Measurements from ENCODE around the gene APOB.

Gene APOB

DNA sequence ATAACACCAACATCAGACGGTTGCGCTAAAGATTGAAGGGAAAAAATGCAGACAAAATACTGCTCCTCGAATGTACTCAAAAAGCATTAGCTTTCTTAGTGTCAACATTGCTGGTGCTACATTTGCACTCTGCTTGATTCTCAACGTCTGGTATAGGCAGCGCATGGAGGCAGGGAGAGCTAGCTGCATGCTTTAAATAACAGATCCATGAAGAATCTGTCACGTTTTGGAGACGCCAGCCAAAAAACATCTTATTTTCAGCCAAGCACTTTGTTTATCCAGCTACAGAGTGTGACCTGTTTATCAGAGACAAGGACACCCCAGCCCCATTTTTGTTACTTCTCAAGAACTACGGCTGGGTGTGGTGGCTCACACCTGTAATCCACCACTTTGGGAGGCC is 59.5 kb downstream of the APOB start:
- no peak for DNase-seq (ENCODE audit: low read depth in 2 of 2)

DNA sequence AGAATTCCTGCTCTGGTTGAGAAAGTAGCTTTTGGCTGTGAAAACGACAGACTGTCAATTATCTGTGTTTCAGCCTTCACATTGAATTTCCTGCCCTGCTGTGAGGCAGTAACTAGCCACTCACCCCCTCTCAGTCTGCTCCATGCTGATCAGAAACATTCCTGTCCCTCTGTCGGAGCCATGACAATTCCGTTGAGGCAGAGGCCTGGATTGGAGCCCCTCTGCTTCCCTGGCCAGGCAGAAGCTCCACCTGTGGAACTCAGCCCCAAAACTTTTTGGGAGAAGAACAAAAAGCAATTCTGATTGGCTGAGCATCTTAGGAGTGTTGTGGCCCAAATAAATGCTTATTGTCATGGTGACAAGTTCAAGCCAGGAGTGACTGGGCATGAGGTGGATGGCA is 60.0 kb downstream of the APOB start:
- no peak for DNase-seq (ENCODE audit: low read depth in 2 of 2)

DNA sequence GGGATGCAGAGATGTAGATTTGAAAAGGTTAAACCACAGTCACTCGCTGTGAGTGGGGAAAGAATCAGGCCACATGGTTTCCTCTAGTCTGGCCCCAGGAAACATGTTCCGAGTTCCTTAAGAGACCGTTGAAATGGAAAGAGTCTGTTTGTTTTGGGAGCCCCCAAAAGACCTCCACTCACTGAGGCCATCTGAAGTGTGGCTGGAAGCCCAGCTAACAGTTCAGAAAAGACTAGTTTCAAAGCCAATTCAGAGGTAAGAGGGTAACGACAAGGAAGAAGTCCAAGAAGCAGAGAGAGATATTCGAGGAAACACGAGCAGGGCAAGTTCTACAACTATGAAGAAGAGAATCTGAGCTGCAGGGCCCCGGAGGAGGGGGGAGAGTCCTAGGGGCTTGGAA is 61.0 kb downstream of the APOB start:
- no peak for DNase-seq (ENCODE audit: low read depth in 2 of 2)

DNA sequence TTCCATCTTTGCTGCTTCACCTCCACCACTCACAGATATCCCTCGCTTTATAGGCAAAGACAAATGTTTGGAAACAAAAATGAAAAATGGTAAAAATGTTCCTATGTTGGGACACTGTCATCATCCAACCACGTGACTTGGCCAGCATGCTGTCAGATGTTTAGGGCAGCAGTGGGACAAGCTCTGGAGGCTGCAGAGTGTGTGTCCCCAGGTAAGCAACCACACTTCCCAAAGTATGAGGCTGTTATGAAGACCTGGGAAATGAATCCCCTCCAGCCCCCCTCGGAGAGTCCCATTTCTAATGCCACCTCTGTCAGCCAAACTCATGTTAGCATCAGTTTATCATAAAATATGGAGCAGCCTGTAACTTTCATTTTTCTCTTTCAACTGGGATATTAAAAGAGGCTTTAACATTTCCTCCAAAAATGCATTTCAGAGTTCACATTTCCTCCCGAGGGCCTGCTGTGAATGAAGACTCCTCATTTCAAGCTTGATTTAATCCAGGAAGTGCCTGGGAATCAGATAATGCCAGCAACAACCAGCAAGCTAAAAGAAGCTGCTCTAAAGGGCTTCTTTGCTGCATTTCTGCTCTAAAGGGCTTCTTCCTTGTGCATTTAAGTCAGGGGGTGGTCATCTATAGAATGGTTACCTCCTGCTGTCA is 66.2 kb downstream of the APOB start:
- no peak for DNase-seq (ENCODE audit: low read depth in 2 of 2)

DNA sequence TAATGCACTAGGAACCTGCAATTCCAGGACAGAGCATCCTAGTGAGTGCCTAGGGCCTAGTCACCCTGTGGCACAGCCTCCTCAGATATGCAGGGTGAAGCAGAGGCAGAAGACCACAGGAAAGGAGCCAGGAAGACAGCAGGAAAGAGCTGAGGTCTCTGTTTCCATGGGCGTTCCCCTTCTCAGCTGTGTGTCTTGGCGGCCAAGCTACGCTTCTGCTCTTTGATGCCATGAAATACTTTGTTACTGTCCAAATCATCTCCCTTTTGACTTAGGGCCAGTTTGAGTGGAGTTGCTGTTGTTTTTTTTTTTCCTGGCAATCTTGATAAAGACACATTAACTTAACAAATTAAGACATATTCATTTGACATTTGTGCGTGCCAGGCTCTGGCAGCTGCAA is 67.3 kb downstream of the APOB start:
- no peak for DNase-seq (ENCODE audit: low read depth in 2 of 2)

DNA sequence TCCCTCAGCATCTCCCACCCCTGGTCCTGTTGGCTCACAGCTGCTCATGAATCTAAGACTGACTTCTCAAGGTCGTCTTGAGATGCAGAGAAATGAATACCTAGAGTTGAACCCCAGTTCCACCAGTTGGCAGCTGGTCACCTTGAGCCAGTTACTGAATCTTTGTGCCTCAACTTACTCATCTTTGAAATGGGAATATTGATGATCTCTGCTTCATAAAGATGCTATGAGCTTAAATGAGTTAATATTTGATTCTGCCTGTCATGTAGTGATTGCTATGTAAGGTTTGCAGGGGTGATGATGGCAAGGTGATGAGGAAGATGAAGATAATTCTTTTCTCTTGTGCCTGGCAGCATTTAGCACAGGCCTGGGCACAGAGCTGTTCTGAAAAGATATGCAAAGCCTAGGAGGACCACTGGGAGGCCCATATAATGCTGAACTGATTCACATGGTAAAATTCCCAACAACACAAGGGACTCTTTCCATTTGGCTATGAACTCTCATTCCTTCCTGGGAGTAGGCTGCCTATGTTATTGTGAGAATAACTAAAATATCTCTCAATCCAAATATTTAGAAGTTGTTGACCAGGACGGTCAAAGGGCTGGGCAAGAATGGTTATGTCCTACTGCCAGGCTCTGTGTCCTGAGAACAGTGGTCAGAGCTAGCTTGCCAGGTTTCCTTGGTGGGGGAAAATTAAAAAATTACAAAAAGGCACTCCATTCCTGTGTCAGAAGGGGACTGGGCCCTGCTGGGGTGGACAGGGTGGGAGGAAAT is 70.9 kb downstream of the APOB start:
- no peak for DNase-seq (ENCODE audit: low read depth in 2 of 2)

DNA sequence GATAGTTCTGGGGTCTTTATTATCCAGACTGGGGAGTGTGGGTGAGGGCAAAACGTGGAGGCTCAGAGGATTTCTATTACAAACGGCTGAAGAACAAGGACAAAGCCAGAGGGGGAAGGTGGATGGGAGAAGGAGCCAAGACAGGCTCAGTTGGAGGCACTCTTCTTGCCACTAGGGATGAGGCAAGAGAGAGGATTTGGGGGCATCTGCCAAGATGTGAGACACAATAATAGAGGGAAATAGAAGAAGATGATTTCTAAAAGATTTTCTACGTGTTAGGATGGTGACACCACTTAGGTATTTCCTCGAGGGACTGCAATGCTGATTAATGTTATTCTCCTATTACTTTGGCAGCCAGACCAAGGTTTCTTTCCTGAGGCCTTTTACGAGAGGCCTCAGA is 71.8 kb downstream of the APOB start:
- no peak for DNase-seq (ENCODE audit: low read depth in 2 of 2)

DNA sequence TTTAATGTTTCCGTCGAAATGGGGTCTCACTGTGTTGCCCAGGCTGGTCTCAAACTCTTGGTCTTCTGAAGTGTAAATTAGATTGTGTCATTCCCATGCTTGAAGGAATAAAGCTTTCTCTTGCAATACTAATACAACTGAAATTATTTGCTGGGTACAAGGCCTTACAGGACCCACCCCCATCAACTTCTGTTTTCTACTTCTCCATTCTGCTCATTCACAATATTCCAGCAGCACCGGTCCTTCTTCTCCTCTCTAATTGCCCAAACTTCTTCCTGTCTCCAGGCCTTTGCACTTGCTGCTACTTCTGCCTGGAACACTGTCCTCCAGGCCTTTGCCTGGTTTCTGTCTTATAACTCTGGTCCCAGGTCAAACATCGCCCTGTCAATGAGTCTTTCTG is 73.8 kb downstream of the APOB start:
- DNase-seq (ENCODE audit: low read depth in 2 of 2) = no peak

DNA sequence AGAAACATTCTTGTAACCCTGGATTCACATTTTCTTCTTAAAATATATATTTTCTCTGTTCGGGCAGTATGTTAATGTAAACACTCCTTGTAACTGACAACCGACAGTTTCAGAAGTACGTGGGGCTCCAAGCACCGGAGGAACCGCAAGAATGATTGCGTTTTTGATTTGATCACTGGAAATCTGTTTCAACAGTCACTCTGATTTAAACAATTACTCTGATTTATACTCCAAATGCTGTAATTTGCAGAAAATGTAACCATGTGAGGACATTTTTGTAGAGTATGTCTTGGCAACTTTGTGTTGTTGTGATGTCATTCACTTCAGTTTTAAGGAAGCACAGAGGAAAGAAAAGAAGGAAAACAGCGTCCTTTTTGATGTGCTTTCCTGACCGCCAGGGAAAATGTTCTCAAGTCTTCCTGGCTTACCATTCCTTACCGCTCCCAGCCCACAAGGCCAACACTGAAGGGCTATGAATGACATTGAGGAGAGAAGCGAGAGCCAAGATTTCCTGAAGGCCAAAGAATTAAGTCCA is 77.7 kb downstream of the APOB start:
- peak; percentile 4 to 7 for DNase-seq (ENCODE audit: low read depth in 2 of 2)

DNA sequence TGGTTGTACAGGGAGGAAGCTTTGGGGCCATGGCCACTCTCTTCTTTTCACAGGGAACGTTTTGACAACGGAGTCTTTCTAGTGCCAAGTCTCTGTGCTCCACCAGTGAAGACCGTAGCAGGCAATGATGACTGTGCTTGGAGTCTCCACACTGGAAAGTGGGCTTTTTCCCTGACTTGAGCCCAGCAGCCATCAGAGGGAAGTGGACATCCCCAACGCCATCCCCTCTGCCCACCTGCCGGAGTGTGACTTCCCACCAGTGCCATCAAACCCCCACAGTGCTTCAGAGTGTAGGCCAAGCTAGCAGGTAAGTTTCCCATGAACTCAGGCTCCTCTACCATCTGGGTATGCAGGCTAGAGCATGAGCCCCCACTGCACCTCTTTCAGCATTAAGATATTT is 78.7 kb downstream of the APOB start:
- DNase-seq (ENCODE audit: low read depth in 2 of 2) = no peak

DNA sequence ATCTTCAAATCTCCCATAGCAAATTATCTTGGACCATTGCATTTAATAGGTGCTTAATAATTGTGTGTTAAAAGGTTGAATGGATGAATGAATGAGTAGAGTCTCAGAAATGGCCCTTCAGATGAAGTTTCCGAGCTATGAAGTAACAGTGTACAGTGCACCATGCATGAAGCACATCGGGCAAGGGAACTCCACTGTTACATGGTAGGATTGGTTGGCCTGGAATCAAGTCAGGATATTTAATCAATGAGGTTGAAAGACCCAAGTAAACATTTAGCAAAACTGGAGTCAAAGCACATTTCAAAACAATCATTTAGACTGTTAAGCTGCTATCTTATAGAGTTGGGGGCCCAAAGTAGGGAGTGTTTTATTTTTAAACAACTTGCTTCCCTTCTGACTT is 80.0 kb downstream of the APOB start:
- DNase-seq (ENCODE audit: low read depth in 2 of 2) = no peak

DNA sequence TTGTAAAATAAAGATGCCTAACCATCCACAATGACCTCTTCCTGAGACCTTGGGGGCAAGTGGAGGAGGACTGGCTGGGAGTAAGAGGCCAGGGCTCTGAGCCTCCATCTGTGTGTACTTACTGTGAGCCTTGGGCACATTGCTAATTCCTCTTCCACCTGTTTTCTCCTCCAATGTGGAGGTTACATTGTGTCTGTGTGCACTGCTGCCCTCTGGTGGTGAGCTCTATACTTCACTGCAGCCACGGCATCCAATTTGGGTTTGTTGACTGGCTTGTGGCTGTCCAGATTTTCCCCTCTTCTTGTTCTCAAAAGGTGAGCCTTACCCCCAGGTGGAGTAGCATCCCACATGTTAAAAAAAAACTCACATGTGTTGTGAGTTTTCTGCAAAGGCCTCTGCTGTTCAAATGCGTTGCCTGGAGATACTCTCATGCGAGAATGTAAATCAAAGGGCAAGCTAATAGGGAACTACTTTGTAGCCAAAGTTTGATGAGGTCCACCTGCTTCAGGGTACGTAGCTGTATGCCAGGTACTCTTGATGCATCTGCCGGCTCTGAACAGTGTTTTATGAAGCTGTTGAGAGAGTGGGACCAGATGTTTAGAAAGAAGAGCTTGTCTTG is 80.8 kb downstream of the APOB start:
- DNase-seq (ENCODE audit: low read depth in 2 of 2) = peak; percentile 17 to 19

DNA sequence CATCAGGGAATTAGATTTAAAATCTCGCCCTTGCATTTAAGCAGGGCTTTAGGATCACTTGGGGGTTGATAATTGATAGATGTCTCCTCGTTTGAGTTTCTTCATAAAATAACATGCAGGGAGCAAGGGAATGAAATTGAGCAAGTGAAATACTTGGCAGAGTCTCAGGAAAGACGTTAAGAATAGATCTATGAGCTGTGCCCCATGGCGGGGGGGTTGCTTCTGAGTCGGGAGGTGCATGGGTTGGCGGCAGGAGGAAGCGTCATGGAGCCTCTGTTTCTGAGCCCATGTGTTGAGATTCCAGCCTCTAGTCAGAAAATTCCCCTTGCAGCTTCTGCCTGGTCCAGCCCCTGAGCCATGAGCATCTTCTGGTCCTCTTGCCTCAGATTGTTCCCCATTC is 82.0 kb downstream of the APOB start:
- no peak for DNase-seq (ENCODE audit: low read depth in 2 of 2)

DNA sequence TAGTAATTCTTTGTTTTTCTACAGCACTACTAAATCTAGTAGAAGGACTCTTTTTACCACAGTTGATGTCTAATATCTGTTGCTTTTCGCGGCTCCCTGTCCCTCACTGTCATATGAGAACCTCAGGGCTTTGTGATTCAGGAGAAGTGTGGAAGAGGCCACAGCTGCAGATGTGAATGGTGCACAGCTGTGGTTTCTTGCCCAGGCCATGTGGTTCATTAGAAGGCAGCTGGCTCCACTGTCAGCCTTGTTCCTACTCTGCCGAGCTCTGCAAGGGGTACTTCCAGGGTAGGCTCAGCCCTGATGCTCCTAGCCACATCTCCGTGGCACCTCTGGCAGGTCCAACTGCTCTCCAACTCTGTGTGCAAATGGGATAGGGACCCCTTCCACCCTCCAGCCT is 83.9 kb downstream of the APOB start:
- no peak for DNase-seq (ENCODE audit: low read depth in 2 of 2)

DNA sequence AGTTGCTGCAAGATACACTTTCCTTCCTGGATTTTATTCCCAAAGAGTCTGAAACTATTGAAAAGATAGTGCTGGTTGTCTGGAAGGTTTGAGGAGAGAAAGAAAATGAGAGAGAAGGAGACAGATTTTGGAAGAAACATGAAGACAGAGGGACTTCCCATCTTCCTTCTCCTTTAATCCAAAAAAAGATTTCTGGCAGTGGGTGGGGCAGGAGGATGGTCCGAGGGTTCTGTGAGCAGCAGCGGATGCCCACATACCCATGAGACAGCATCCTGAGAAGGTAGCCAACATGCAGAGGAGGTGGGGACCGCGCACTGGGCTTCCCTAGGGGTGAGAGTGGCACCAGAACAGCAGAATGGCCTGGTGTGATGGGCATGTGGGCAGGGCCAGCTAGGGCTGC is 84.6 kb downstream of the APOB start:
- no peak for DNase-seq (ENCODE audit: low read depth in 2 of 2)

DNA sequence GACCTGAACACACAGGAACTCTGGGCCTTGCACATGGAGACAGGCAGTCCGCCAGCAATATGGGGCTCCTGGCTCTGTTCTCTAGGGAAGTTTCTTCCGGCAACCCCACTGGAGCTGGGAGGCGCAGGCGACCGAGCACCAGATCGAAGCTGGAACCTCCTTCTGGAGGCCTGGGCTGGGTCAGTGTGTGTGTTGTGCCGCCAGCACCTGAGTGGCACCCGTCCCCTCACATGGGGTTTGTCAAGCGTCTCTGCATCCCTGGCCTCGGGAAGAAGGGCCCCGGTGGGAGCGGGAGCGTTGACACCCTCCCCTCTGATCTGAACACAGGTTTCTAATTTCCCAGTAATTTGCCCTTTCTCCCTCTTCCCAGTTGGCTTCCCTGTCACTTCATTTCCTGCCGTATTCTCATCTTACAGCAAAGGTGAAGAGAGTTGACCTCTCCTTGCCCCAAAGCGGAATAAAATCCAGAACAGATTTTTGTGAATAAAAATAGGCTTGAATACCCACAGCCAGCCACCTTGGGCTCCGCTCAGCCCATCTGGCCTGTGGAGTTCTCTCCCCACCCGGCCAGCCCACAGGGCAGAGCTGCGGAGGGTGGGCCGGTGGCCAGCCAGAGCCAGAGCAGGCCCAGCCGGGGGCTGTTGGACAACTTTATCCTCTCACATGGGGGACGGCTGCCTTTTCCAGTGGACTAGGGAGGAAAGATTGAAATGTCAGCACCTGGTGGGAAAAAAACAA is 85.9 kb downstream of the APOB start:
- no peak for DNase-seq (ENCODE audit: low read depth in 2 of 2)

DNA sequence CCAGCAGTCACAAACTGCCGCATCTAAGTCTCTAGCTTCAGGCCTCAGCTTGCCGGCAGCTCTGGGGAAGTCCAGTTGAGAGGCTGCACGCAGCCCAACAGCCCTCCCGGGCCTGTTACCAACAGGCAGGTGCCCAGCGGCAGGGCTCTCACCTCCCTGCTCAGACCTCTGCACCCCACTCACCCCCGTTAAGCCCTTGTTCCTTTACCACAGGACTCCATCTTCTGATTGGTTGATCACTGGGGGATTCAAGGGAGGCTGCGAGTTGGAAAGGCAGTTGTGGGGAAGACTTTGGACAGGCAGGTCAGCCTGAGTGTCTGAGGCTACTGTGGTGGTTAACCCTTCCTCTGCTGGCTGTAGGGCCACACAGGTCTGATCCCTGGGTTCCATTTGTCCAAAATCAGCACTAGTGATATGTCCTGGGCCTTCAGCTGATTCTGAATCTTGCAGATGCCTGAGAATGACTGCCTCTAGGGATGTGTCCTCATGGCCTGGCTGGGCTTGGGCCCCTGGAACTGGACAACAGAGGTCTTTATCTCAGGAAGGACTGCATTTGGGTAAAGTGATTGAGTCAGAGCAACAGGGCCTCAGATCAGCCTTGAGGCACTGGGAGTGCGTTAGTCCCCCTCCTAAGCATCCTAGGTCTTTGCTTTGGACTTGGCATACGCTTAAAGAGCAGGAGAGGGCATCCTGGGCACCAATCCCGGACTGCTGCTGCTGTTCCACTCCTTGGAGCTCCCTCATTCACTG is 88.4 kb downstream of the APOB start:
- DNase-seq (ENCODE audit: low read depth in 2 of 2) = no peak

DNA sequence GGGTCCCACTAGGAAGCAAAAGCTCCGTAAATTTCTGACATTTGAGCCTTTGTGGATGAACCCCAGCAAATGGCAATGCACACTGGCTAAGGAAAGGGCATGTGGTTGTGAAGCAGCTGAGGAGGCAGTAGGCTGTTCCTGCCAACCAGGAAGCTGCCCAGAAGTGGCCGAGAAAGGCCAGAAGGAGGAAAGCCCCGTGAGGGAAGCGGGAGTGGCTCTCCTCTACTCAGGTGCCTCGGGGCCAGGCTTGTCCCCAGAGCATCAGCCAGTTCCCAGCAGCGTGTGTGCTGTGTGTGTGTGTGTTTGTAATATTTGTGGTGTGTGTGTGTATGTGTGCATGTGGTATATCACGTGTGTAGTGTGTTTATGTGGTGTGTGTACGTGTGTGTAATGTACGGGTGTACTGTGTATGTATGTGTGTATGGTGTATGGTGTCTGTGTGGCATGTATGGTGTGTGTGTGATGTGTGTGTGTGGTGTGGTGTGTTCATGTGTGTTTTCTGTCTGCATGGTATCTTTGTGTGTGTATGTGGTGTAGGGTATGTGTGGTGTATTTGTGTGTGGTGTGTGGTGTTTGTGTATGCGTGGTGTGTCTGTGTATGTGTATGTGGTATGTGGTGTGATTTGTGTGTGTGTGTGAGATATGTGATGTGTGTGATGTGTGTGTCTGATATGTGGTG is 90.6 kb downstream of the APOB start:
- DNase-seq (ENCODE audit: low read depth in 2 of 2) = no peak

All from fibroblast of skin of left quadriceps (primary cell).